SJCRH30 (cell line): ENCODE measurements around the gene CADPS2. TPM values are rescaled to one million over a fixed set of nuclear protein-coding genes. Genes with fewer than 3 reads are reported as not detected.
"Not testable (repeated sequence)": the region's sequence is repeated elsewhere in the genome, so short reads cannot be mapped to it uniquely, and the experiment has no call there.

Experiments used
- DNase-seq, 2 experiments: peaks; one replicate each; pipeline ENCODE4 v3.0.0-alpha.2; 2015 to 2020
- H3K27ac ChIP-seq: fragments of 250-450 bp; sonication (Bioruptor Pico); 2 replicates; pipeline ENCODE4 v1.5.1; 2020; ENCODE audit warnings: mild to moderate bottlenecking, moderate library complexity
- H3K27me3 ChIP-seq: fragments of 250-450 bp; sonication (Bioruptor Pico); 2 replicates; pipeline ENCODE4 v1.5.1; 2020; ENCODE audit warnings: mild to moderate bottlenecking, moderate library complexity
- H3K36me3 ChIP-seq: fragments of 250-450 bp; sonication (Bioruptor Pico); 2 replicates; pipeline ENCODE4 v1.5.1; 2020; ENCODE audit warnings: mild to moderate bottlenecking, moderate library complexity
- H3K4me1 ChIP-seq: fragments of 250-450 bp; sonication (Bioruptor Pico); 2 replicates; pipeline ENCODE4 v1.5.1; 2020; ENCODE audit warnings: mild to moderate bottlenecking, moderate library complexity
- H3K4me3 ChIP-seq: fragments of 250-450 bp; sonication (Bioruptor Pico); 2 replicates; pipeline ENCODE4 v1.5.1; 2020; ENCODE audit warnings: mild to moderate bottlenecking, moderate library complexity
- H3K9me3 ChIP-seq: fragments of 250-450 bp; sonication (Bioruptor Pico); replicated peaks from 2 replicates; pipeline ENCODE4 v1.5.1; 2020; ENCODE audit warnings: mild to moderate bottlenecking, moderate library complexity
- total RNA-seq: library from RNA; depleted of rRNA; stranded (reverse); fragments of >200 nt; shearing (Covaris generic); gene quantifications from 2 replicates; pipeline ENCODE4 v1.2.3, GENCODE V29; 2014; rRNA removed

Gene CADPS2
- total RNA-seq, 1 experiment from 2014 or later, result not detected

- H3K9me3 ChIP-seq, result no peaks in the 10 kb centered on the region
- H3K4me3 ChIP-seq, result no peak overlapping the region
These were observed 595.8 kb downstream of the CADPS2 start for GRCh38 chr7:122290476-122290875.

GRCh38 chr7:122289426-122289825, 596.8 kb downstream of the CADPS2 start:
- no peak for DNase-seq
- Histone ChIP-seq H3K27me3 (no peaks in the 10 kb centered on the region), H3K27ac (no peak overlapping the region), H3K4me1 (no peaks in the 10 kb centered on the region), H3K36me3 (no peaks in the 10 kb centered on the region), H3K9me3 (no peaks in the 10 kb centered on the region), H3K4me3 (no peak overlapping the region)

More at GRCh38 chr7:122290476-122290875, 595.8 kb downstream of the CADPS2 start:
- no peaks in the 10 kb centered on the region for H3K27me3 ChIP-seq
- no peak overlapping the region for H3K27ac ChIP-seq
- no peaks in the 10 kb centered on the region for H3K36me3 ChIP-seq
- H3K4me1 ChIP-seq, result no peaks in the 10 kb centered on the region
- DNase-seq, result no peak

- not testable (repeated sequence) for H3K4me3 ChIP-seq, H3K27me3 ChIP-seq, H3K36me3 ChIP-seq, H3K9me3 ChIP-seq, H3K4me1 ChIP-seq, H3K27ac ChIP-seq, DNase-seq
These were observed 601.7 kb downstream of the CADPS2 start for GRCh38 chr7:122284608-122285007.

- Histone ChIP-seq H3K36me3 (no peaks in the 10 kb centered on the region), H3K27me3 (no peaks in the 10 kb centered on the region)
- no peak for DNase-seq
These were observed 613.1 kb downstream of the CADPS2 start for GRCh38 chr7:122273117-122273516.

GRCh38 chr7:122269241-122269640, 617.0 kb downstream of the CADPS2 start:
- no peak overlapping the region for H3K4me3 ChIP-seq
- H3K27me3 ChIP-seq, result no peaks in the 10 kb centered on the region
- no peak overlapping the region for H3K27ac ChIP-seq
- no peaks in the 10 kb centered on the region for H3K4me1 ChIP-seq
- H3K9me3 ChIP-seq, result no peaks in the 10 kb centered on the region
- H3K36me3 ChIP-seq, result no peaks in the 10 kb centered on the region
- no peak for DNase-seq

More at GRCh38 chr7:122273117-122273516, 613.1 kb downstream of the CADPS2 start:
- Histone ChIP-seq H3K9me3 (no peaks in the 10 kb centered on the region), H3K4me3 (no peak overlapping the region), H3K27ac (no peak overlapping the region), H3K4me1 (no peaks in the 10 kb centered on the region)

Other genes starting within 250 kb of the CADPS2 start
- gene RNF133, start 187.3 kb downstream of the CADPS2 start, total RNA-seq, result not detected in 2 replicates
- gene RNF148, start 183.5 kb downstream of the CADPS2 start, total RNA-seq, result not detected in 2 replicates
- gene TAS2R16, start 109.2 kb upstream of the CADPS2 start, total RNA-seq, result not detected in 2 replicates